Neural progenitor cell (in vitro differentiated cells): ENCODE data around the gene INSM2.

Experiments used
- CTCF ChIP-seq: fragments of 200-600 bp; sonication (generic); IDR thresholded peaks from 2 replicates; pipeline ENCODE4 v1.5.1; 2017; ENCODE audit warnings: antibody characterized with exemption, mild to moderate bottlenecking
- EZH2phosphoT487 ChIP-seq: fragments of 200-600 bp; sonication (generic); IDR thresholded peaks from 2 replicates; pipeline ENCODE4 v1.6.1; 2017; ENCODE audit warnings: antibody characterized with exemption

GRCh38 chr14:35519986-35520385 lies 14.0 kb upstream of the INSM2 start:
- TF ChIP-seq CTCF = no peak
- no peak for TF ChIP-seq EZH2phosphoT487
